Esophagus muscularis mucosa (tissue), 4 donors: ENCODE measurements around the gene LTB4R. TPM values are rescaled to one million over a fixed set of nuclear protein-coding genes. Genes with fewer than 3 reads are reported as not detected.
A peak's percentile ranks its signal among the peaks of the same experiment; 100 is the strongest.

Source experiments
- DNase-seq: peaks from one replicate; pipeline ENCODE4 v3.0.0-alpha.2; 2017; ENCODE audit errors: extremely low spot score
- H3K27ac ChIP-seq, 4 donors: fragments of 200-600 bp; sonication (generic); replicated peaks in 1 of 4; 1 replicate in 3 of 4; 2 replicates in 1 of 4; pipeline ENCODE4 v1.5.1; 2016 to 2019; ENCODE audit warnings: mild to moderate bottlenecking in 1 of 4
- H3K27me3 ChIP-seq, 4 donors: fragments of 200-600 bp; sonication (generic); one replicate each; pipeline versions ENCODE4 v1.5.1 to v1.6.0; 2016 to 2019
- H3K36me3 ChIP-seq, 4 donors: fragments of 200-600 bp; sonication (generic); one replicate each; pipeline ENCODE4 v1.5.1; 2016 to 2019
- H3K4me1 ChIP-seq, 4 donors: fragments of 200-600 bp; sonication (generic); one replicate each; pipeline ENCODE4 v1.5.1; 2016 to 2019
- H3K4me3 ChIP-seq, 4 donors: fragments of 200-600 bp; sonication (generic); 1 replicate in 2 of 4; 2 replicates in 2 of 4; pipeline ENCODE4 v1.5.1; 2016 to 2019; ENCODE audit warnings: mild to moderate bottlenecking in 4 of 4, moderate library complexity in 1 of 4
- H3K9me3 ChIP-seq, 4 donors: fragments of 200-600 bp; sonication (generic); 1 replicate in 3 of 4; 2 replicates in 1 of 4; pipeline ENCODE4 v1.5.1; 2016 to 2019
- EP300 ChIP-seq: sonication (generic); formaldehyde crosslinking; IDR thresholded peaks from one replicate; pipeline ENCODE4 v1.6.1; 2017; ENCODE audit warnings: antibody characterized with exemption
- POLR2A ChIP-seq: fragments of 450-650 bp; IDR thresholded peaks from one replicate; pipeline ENCODE4 v1.6.1; 2017; ENCODE audit warnings: antibody characterized with exemption, moderate library complexity, mild to moderate bottlenecking, low read depth
- POLR2AphosphoS5 ChIP-seq, 2 donors: sonication (generic); formaldehyde crosslinking; IDR thresholded peaks; one replicate each; pipeline ENCODE4 v1.6.1; 2017; ENCODE audit warnings: antibody characterized with exemption in 2 of 2
- WGBS: methylation state at CpG from one replicate; pipeline ENCODE4 v1.1.5; 2018; 5-methylcytosine and 5-hydroxymethylcytosine counted together
- intact Hi-C: fragments of 100-400 bp; cut with DNase I; formaldehyde crosslinking; loops from one replicate; pipeline ENCODE4 v1.15.1; 2023
- total RNA-seq, 4 donors: library from RNA; depleted of rRNA; stranded (reverse); fragments of >200 nt; gene quantifications; one replicate each; pipeline versions ENCODE4 v1.1.0 to v1.2.1, GENCODE V29; 2016
- TF ChIP-seq, protein P1 (sequence below), 3 experiments: fragments of 200-600 bp in 2 of 3; fragments of 450-650 bp in 1 of 3; sonication (generic) in 2 of 3; IDR thresholded peaks; one replicate each; pipeline ENCODE4 v1.5.1; 2017 to 2019; ENCODE audit warnings: antibody characterized with exemption in 3 of 3, mild to moderate bottlenecking in 2 of 3, moderate library complexity in 1 of 3

LTB4R gene
- total RNA-seq, 4 donors from 2014 or later, result 0.42 to 6.0 (median 2.9) TPM

DNA sequence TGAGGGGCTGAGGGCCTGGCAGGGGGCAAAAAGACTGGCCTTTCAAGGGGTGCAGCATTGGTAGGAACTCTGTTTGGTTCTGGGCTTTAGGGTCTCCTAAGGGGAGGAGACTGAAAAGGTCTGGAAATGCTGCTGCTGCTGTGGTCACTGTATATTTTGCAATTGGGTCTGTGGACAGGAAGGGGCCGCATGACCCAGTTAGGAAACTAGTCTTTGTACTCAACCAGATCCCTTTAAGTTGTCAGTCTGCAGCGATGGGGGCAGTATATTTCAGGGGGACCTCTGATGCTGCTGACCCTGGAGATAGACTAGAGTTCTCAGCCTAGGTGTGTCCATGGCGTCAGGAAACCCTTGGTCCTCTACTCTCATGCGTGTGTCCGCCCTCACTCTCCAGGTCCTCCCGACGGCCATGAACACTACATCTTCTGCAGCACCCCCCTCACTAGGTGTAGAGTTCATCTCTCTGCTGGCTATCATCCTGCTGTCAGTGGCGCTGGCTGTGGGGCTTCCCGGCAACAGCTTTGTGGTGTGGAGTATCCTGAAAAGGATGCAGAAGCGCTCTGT lies 4.0 kb downstream of the LTB4R start:
- 90% methylated on average over 6 of the region's 10 CpGs for WGBS
- no peak overlapping the region for H3K4me3 ChIP-seq
- TF ChIP-seq POLR2AphosphoS5 (IDR thresholded peaks at IDR 0.05) (no peak), POLR2A (no peak), EP300 (no peak)
- TF ChIP-seq, protein P1, sequence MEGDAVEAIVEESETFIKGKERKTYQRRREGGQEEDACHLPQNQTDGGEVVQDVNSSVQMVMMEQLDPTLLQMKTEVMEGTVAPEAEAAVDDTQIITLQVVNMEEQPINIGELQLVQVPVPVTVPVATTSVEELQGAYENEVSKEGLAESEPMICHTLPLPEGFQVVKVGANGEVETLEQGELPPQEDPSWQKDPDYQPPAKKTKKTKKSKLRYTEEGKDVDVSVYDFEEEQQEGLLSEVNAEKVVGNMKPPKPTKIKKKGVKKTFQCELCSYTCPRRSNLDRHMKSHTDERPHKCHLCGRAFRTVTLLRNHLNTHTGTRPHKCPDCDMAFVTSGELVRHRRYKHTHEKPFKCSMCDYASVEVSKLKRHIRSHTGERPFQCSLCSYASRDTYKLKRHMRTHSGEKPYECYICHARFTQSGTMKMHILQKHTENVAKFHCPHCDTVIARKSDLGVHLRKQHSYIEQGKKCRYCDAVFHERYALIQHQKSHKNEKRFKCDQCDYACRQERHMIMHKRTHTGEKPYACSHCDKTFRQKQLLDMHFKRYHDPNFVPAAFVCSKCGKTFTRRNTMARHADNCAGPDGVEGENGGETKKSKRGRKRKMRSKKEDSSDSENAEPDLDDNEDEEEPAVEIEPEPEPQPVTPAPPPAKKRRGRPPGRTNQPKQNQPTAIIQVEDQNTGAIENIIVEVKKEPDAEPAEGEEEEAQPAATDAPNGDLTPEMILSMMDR (IDR thresholded peaks at IDR 0.05), result no peak
- peaks cover 0 to 16% (median 0%) of the 10 kb centered on the region in 4 donors for H3K36me3 ChIP-seq
- H3K27ac ChIP-seq, result peak overlapping the region; percentile 5 to 71 (median 58)
- peaks cover 30 to 72% (median 54%) of the 10 kb centered on the region in 4 donors for H3K4me1 ChIP-seq
- DNase-seq, result no peak
- H3K9me3 ChIP-seq, result no peaks in the 10 kb centered on the region
- peaks cover 0 to 57% (median 18%) of the 10 kb centered on the region in 4 donors for H3K27me3 ChIP-seq
- intact Hi-C loops, result no loop called here

DNA sequence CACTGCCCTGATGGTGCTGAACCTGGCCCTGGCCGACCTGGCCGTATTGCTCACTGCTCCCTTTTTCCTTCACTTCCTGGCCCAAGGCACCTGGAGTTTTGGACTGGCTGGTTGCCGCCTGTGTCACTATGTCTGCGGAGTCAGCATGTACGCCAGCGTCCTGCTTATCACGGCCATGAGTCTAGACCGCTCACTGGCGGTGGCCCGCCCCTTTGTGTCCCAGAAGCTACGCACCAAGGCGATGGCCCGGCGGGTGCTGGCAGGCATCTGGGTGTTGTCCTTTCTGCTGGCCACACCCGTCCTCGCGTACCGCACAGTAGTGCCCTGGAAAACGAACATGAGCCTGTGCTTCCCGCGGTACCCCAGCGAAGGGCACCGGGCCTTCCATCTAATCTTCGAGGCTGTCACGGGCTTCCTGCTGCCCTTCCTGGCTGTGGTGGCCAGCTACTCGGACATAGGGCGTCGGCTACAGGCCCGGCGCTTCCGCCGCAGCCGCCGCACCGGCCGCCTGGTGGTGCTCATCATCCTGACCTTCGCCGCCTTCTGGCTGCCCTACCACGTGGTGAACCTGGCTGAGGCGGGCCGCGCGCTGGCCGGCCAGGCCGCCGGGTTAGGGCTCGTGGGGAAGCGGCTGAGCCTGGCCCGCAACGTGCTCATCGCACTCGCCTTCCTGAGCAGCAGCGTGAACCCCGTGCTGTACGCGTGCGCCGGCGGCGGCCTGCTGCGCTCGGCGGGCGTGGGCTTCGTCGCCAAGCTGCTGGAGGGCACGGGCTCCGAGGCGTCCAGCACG lies 4.7 kb downstream of the LTB4R start:
- H3K9me3 ChIP-seq, result no peaks in the 10 kb centered on the region
- WGBS, result 47% methylated on average over 5 of the region's 70 CpGs
- DNase-seq, result no peak
- peaks cover 23 to 65% (median 48%) of the 10 kb centered on the region in 4 donors for H3K4me1 ChIP-seq
- H3K27me3 ChIP-seq, result peaks cover 0 to 62% (median 18%) of the 10 kb centered on the region in 4 donors
- peak overlapping the region in 1 of 4 donors; percentile 9 for H3K4me3 ChIP-seq
- H3K27ac ChIP-seq, result peak overlapping the region; percentile 5 to 71 (median 58)
- intact Hi-C loops, result no loop called here
- H3K36me3 ChIP-seq, result peaks cover 0 to 23% (median 0%) of the 10 kb centered on the region in 4 donors
- TF ChIP-seq POLR2A (no peak), EP300 (no peak), POLR2AphosphoS5 (IDR thresholded peaks at IDR 0.05) (peak; percentile 45 to 54)
- TF ChIP-seq, protein P1 (IDR thresholded peaks at IDR 0.05), result peak in 1 of 3 experiments; percentile 31

DNA sequence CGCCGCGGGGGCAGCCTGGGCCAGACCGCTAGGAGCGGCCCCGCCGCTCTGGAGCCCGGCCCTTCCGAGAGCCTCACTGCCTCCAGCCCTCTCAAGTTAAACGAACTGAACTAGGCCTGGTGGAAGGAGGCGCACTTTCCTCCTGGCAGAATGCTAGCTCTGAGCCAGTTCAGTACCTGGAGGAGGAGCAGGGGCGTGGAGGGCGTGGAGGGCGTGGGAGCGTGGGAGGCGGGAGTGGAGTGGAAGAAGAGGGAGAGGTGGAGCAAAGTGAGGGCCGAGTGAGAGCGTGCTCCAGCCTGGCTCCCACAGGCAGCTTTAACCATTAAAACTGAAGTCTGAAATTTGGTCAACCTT lies 5.3 kb downstream of the LTB4R start:
- H3K4me1 ChIP-seq, result peaks cover 18 to 59% (median 45%) of the 10 kb centered on the region in 4 donors
- no peak for TF ChIP-seq POLR2A
- TF ChIP-seq, protein P1 (IDR thresholded peaks at IDR 0.05), result no peak
- TF ChIP-seq EP300, result no peak
- no peak for TF ChIP-seq POLR2AphosphoS5 (IDR thresholded peaks at IDR 0.05)
- H3K27ac ChIP-seq, result peak overlapping the region; percentile 5 to 71 (median 58)
- WGBS, result 46% methylated on average over 18 of the region's 18 CpGs
- peaks cover 0 to 62% (median 18%) of the 10 kb centered on the region in 4 donors for H3K27me3 ChIP-seq
- intact Hi-C loops, result no loop called here
- no peaks in the 10 kb centered on the region for H3K9me3 ChIP-seq
- no peak for DNase-seq
- peak overlapping the region in 1 of 4 donors; percentile 9 for H3K4me3 ChIP-seq
- peaks cover 0 to 29% (median 0%) of the 10 kb centered on the region in 4 donors for H3K36me3 ChIP-seq

DNA sequence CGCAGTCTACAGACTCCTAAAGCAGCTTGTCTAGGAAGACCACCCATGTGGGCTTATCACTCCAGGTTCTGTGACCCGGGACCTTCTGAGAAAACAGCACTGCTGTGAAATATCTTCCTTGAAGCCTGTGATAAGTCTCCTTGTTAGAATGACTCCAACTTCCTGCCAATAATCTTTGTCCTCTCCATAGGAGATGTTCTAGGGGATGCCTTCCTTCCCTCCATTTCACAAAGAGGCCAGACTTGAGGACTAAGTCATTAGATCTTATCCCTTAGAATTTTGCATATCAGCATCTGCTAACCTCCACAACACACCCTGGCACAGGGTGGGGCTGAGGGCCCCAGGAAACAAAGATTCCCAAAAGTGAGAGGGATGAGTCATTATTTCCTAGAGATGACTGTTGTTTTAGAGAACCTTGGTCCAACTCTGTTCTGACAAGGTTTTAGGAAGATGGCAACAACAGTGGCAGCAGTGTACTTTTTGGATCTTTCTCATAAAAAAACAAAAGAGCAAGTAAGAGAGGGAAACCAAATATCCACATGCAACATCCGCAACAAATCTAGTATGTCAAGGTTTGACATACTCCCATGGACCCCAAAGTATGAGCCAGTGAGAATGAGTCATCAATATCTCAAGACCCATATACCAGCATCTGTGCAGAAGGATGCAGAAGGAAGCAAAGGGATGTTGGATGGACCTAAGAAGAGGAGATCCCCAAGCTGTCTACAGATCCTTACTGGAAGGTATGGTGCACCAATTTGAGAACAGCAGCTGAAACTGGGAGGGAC lies 6.0 kb downstream of the LTB4R start:
- H3K27me3 ChIP-seq, result peaks cover 0 to 62% (median 18%) of the 10 kb centered on the region in 4 donors
- H3K4me1 ChIP-seq, result peaks cover 12 to 52% (median 39%) of the 10 kb centered on the region in 4 donors
- 93% methylated on average over 3 of the region's 3 CpGs for WGBS
- intact Hi-C loops, result no loop called here
- H3K4me3 ChIP-seq, result no peak overlapping the region
- no peak for DNase-seq
- H3K9me3 ChIP-seq, result no peaks in the 10 kb centered on the region
- no peak overlapping the region for H3K27ac ChIP-seq
- TF ChIP-seq, protein P1 (IDR thresholded peaks at IDR 0.05), result no peak
- TF ChIP-seq EP300 (no peak), POLR2A (no peak), POLR2AphosphoS5 (IDR thresholded peaks at IDR 0.05) (no peak)
- H3K36me3 ChIP-seq, result peaks cover 0 to 36% (median 1%) of the 10 kb centered on the region in 4 donors
